Gastroesophageal sphincter (tissue), 4 donors: Measurements from ENCODE around the gene LMCD1. TPM values are rescaled to one million over a fixed set of nuclear protein-coding genes. Genes with fewer than 3 reads are reported as not detected.
"Not testable (repeated sequence)": the region's sequence is repeated elsewhere in the genome, so short reads cannot be mapped to it uniquely, and the experiment has no call there.

Source experiments
- ATAC-seq: fragments of 150-250 bp; one replicate; pipeline ENCODE4 v1.9.1; 2016; ENCODE audit warnings: mild to moderate bottlenecking, moderate library complexity
- H3K27ac ChIP-seq, 4 donors: fragments of 200-600 bp; sonication (generic) in 3 of 4; 1 replicate in 3 of 4; 2 replicates in 1 of 4; pipeline ENCODE4 v1.5.1; 2016 to 2019
- H3K27me3 ChIP-seq: fragments of 200-600 bp; sonication (generic); one replicate; pipeline ENCODE4 v1.5.1; 2019
- H3K36me3 ChIP-seq, 2 donors: fragments of 200-600 bp; sonication (generic); one replicate each; pipeline ENCODE4 v1.5.1; 2019; ENCODE audit warnings: control low read depth in 1 of 2
- H3K4me1 ChIP-seq, 3 donors: fragments of 200-600 bp; sonication (generic); 1 replicate in 2 of 3; 2 replicates in 1 of 3; pipeline ENCODE4 v1.5.1; 2016 to 2019; ENCODE audit warnings: control low read depth in 2 of 3
- H3K4me3 ChIP-seq, 2 donors: fragments of 200-600 bp; sonication (generic); one replicate each; pipeline ENCODE4 v1.5.1; 2019; ENCODE audit warnings: mild to moderate bottlenecking in 1 of 2, moderate library complexity in 1 of 2
- H3K9me3 ChIP-seq, 3 donors: fragments of 200-600 bp; sonication (generic); one replicate each; pipeline ENCODE4 v1.5.1; 2017 to 2019; ENCODE audit warnings: control low read depth in 2 of 3
- EP300 ChIP-seq: sonication (generic); formaldehyde crosslinking; IDR thresholded peaks from one replicate; pipeline ENCODE4 v1.6.1; 2017; ENCODE audit warnings: antibody characterized with exemption, mild to moderate bottlenecking
- POLR2A ChIP-seq, 2 donors: fragments of 450-650 bp; IDR thresholded peaks; one replicate each; pipeline ENCODE4 v1.6.1; 2017; ENCODE audit warnings: antibody characterized with exemption in 2 of 2, mild to moderate bottlenecking in 2 of 2, moderate library complexity in 1 of 2
- POLR2AphosphoS5 ChIP-seq: sonication (generic); formaldehyde crosslinking; IDR thresholded peaks from one replicate; pipeline ENCODE4 v1.6.1; 2017; ENCODE audit warnings: antibody characterized with exemption
- WGBS, 2 donors: methylation state at CpG; one replicate each; pipeline ENCODE4 v1.1.5; 2018; ENCODE audit warnings: low coverage in 1 of 2; 5-methylcytosine and 5-hydroxymethylcytosine counted together
- total RNA-seq, 4 donors: library from RNA; depleted of rRNA; stranded (reverse); fragments of >200 nt; gene quantifications; one replicate each; pipeline ENCODE4 v1.1.0, GENCODE V29; 2016
- TF ChIP-seq, protein P1 (sequence below), 4 experiments: fragments of 200-600 bp in 2 of 4; fragments of 450-650 bp in 2 of 4; sonication (generic) in 1 of 4; IDR thresholded peaks; one replicate each; pipeline ENCODE4 v1.5.1; 2017 to 2019; ENCODE audit warnings: antibody characterized with exemption in 4 of 4, mild to moderate bottlenecking in 2 of 4, moderate library complexity in 2 of 4

Gene LMCD1
- total RNA-seq, 4 donors from 2014 or later: 17.6 to 318 (median 136) TPM

DNA sequence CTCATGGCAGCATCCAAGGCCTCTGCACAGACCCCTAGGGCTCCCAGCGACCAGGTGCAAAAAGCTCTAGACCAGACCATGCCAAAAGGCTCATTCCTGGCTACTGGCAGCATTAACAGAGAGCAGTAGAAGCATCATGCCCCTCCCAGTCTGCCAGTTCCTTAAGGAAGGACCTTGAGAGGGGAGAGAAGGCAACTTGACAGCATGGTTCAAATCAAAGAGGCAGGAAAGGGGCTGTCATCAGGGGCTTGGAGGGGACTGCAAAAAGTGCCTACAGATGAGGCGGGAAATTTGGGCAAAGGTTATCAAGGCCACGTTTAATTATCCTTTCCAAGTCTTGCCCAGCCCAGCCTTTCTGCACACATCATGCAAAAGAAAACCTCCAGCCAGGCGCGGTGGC is 78.3 kb downstream of the LMCD1 start:
- Histone ChIP-seq H3K27me3 (no peaks in the 10 kb centered on the region), H3K9me3 (peaks cover 0 to 5% (median 0%) of the 10 kb centered on the region in 3 donors), H3K27ac (no peak overlapping the region), H3K36me3 (no peaks in the 10 kb centered on the region), H3K4me1 (no peaks in the 10 kb centered on the region), H3K4me3 (no peak overlapping the region)
- 67 to 70% methylated on average over 3 to 5 of the region's 5 CpGs for WGBS, 2 donors
- TF ChIP-seq POLR2AphosphoS5 (no peak), EP300 (no peak), POLR2A (IDR thresholded peaks at IDR 0.05) (no peak)
- TF ChIP-seq, protein P1, sequence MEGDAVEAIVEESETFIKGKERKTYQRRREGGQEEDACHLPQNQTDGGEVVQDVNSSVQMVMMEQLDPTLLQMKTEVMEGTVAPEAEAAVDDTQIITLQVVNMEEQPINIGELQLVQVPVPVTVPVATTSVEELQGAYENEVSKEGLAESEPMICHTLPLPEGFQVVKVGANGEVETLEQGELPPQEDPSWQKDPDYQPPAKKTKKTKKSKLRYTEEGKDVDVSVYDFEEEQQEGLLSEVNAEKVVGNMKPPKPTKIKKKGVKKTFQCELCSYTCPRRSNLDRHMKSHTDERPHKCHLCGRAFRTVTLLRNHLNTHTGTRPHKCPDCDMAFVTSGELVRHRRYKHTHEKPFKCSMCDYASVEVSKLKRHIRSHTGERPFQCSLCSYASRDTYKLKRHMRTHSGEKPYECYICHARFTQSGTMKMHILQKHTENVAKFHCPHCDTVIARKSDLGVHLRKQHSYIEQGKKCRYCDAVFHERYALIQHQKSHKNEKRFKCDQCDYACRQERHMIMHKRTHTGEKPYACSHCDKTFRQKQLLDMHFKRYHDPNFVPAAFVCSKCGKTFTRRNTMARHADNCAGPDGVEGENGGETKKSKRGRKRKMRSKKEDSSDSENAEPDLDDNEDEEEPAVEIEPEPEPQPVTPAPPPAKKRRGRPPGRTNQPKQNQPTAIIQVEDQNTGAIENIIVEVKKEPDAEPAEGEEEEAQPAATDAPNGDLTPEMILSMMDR (IDR thresholded peaks at IDR 0.05): no peak
- no peak for ATAC-seq

DNA sequence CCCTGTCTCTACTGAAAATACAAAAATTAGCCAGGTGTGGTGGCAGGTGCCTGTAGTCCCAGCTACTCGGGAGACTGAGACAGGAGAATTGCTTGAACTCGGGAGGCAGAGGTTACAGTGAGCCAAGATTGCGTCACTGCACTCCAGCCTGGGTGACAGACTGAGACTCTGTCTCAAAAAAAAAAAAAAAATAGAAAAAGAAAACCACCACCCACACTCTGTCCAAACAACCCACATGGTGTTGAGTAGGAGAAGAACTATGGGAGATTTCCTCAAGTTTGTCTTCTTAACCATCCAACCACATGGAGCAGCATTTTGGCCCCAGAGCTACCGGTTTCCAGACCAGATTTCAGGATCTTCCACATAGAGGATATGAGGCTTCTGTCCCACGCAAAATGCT is 78.8 kb downstream of the LMCD1 start:
- H3K27ac ChIP-seq, H3K4me3 ChIP-seq, H3K36me3 ChIP-seq, ATAC-seq, H3K27me3 ChIP-seq, H3K4me1 ChIP-seq, H3K9me3 ChIP-seq: not testable (repeated sequence)
- 44 to 71% methylated on average over 3 to 4 of the region's 5 CpGs for WGBS, 2 donors

DNA sequence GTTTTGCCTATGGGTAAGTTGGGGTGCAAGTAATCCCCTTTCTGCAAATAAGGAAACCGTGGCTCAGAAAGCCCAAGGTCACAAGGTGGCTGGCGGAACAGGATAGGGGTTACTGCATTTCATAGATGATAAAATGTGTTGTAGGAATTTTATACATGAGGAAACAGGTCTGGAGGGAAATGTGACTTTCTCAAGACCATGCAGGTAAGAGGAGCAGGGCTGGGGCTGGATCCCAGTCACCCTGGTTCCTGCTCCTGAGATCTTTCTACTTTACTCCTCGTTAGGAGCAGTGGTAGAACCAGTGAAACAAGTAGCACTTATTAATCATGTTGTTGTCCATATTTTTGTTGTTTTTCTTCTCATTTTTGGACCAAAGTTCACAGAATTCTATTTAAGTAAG is 79.8 kb downstream of the LMCD1 start:
- Histone ChIP-seq H3K4me1 (no peaks in the 10 kb centered on the region), H3K27ac (no peak overlapping the region), H3K9me3 (peaks cover 0 to 5% (median 0%) of the 10 kb centered on the region in 3 donors), H3K4me3 (no peak overlapping the region), H3K36me3 (no peaks in the 10 kb centered on the region), H3K27me3 (no peaks in the 10 kb centered on the region)
- ATAC-seq: no peak
- 90 to 92% methylated on average over 2 to 3 of the region's 3 CpGs for WGBS, 2 donors
- no peak for TF ChIP-seq POLR2AphosphoS5
- TF ChIP-seq, protein P1 (IDR thresholded peaks at IDR 0.05): no peak
- TF ChIP-seq POLR2A (IDR thresholded peaks at IDR 0.05): no peak
- no peak for TF ChIP-seq EP300

DNA sequence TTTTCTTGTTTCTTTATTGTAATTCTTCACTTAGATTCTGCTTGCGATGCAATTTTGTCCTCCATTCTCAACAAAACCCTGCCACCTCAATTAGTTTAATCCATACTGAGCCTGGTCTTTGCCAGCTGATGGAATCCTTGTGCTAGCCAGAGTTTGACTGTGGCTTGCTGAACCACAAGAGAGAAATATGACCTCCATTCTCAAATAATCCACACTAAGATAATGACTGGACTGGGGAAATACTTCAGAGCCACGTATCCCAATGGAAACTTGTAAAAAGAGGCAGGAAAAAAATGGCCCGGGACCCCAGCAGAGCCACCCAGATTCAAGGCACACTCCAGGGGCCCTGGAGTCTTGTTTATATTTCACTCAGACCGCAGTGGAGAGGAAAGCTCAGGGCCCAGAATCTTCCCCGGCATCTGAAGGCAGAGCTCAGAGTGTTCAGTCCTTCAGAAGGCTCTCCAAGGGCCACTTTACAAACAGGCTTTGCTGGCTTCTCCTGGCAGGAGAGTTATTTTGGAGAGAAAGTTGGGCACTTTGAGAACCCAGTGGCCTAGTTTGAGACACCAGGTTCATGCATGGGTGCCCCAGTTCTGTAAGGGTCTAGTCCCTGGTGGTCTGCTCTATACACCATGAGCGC is 80.3 kb downstream of the LMCD1 start:
- TF ChIP-seq POLR2A (IDR thresholded peaks at IDR 0.05) (no peak), POLR2AphosphoS5 (no peak), EP300 (no peak)
- TF ChIP-seq, protein P1 (IDR thresholded peaks at IDR 0.05): no peak
- no peaks in the 10 kb centered on the region for H3K36me3 ChIP-seq
- peaks cover 0 to 5% (median 0%) of the 10 kb centered on the region in 3 donors for H3K9me3 ChIP-seq
- H3K4me1 ChIP-seq: no peaks in the 10 kb centered on the region
- H3K27ac ChIP-seq: no peak overlapping the region
- no peaks in the 10 kb centered on the region for H3K27me3 ChIP-seq
- no peak overlapping the region for H3K4me3 ChIP-seq
- ATAC-seq: no peak
- 90 to 96% methylated on average over 4 to 5 of the region's 6 CpGs for WGBS, 2 donors

DNA sequence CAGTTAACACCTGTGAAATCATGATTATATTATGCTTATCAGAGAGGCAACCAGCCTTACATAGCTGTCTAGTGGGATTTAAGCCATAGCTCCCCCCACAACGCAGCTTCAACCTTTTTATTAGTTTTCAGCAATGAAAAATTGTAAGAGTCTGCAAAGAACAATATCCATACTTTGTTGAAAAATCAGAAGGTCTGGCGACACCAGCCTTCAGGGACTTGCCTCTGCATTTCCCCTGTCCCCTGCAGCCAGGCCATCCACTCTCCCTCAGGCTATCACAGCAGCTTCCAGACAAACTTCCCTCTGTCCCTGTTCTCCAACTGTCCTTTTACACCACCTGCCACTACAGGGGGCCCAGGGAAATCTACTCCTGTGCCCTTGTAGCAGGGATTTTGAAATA is 83.0 kb downstream of the LMCD1 start:
- Histone ChIP-seq H3K4me1 (no peaks in the 10 kb centered on the region), H3K9me3 (no peaks in the 10 kb centered on the region), H3K36me3 (no peaks in the 10 kb centered on the region), H3K4me3 (no peak overlapping the region), H3K27ac (no peak overlapping the region), H3K27me3 (no peaks in the 10 kb centered on the region)
- no peak for ATAC-seq
- TF ChIP-seq, protein P1 (IDR thresholded peaks at IDR 0.05): no peak
- TF ChIP-seq POLR2AphosphoS5 (no peak), POLR2A (IDR thresholded peaks at IDR 0.05) (no peak), EP300 (no peak)
- 100% methylated on average over 1 of the region's 2 CpGs; no CpG with 5 or more reads in 1 of the 2 donors for WGBS, 2 donors
